Endothelial cell of umbilical vein (primary cell): ENCODE measurements around the gene PLD1. TPM values are rescaled to one million over a fixed set of nuclear protein-coding genes. Genes with fewer than 3 reads are reported as not detected.

Source experiments
- BruUV-seq: library from RNA; stranded (reverse); fragments of 400-500 nt; replicated peaks from 2 replicates; lab custom pipeline; 2021; lab: Mats Ljungman, UMichigan
- CTCF ChIA-PET: fragments of 300-600, 350-600 bp; sonication (Branson Sonifier 250); formaldehyde crosslinking; loops from one replicate; lab custom pipeline; 2021; ENCODE audit warnings: antibody characterized with exemption, inconsistent platforms; lab: Charles Lee
- POLR2A ChIA-PET: fragments of 300-600, 350-600 bp; sonication (Branson Sonifier 250); formaldehyde crosslinking; loops from one replicate; lab custom pipeline; 2021; ENCODE audit warnings: antibody characterized with exemption, inconsistent platforms; lab: Charles Lee
- DNase-seq: peaks from one replicate; pipeline ENCODE4 v3.0.0-alpha.2; 2011; ENCODE audit warnings: low read depth, low spot score
- FAIRE-seq: peaks from 2 replicates; lab custom pipeline; 2011; peaks lifted over from hg19 to GRCh38; lab: Jason Lieb, UNC
- H2AFZ ChIP-seq: 2 replicates; pipeline ENCODE4 v1.6.0; 2012; ENCODE audit warnings: low read depth, low read length, control low read depth, inconsistent platforms
- H3K27ac ChIP-seq: 2 replicates; pipeline ENCODE4 v1.5.1; 2011; ENCODE audit warnings: low read depth, mild to moderate bottlenecking, control low read depth, low read length, moderate library complexity; ENCODE audit not compliant: insufficient read depth
- H3K27me3 ChIP-seq, 2 experiments: 2 replicates each; pipeline versions ENCODE4 v1.6.0 to v1.6.1; 2011; ENCODE audit warnings: low read length in 2 of 2, mixed read lengths in 1 of 2; ENCODE audit not compliant: control insufficient read depth in 2 of 2, insufficient read depth in 2 of 2
- H3K36me3 ChIP-seq, 2 experiments: 2 replicates in 1 of 2; 3 replicates in 1 of 2; pipeline ENCODE4 v1.5.1; 2011; ENCODE audit warnings: low read length in 2 of 2, mild to moderate bottlenecking in 1 of 2, moderate library complexity in 1 of 2; ENCODE audit not compliant: control insufficient read depth in 2 of 2, insufficient read depth in 2 of 2; ENCODE audit errors: extremely low read depth in 1 of 2
- H3K4me1 ChIP-seq: 3 replicates; pipeline ENCODE4 v1.5.1; 2011; ENCODE audit warnings: mild to moderate bottlenecking, low read length; ENCODE audit not compliant: control insufficient read depth, insufficient read depth; ENCODE audit errors: extremely low read depth
- H3K4me2 ChIP-seq: 2 replicates; pipeline ENCODE4 v1.6.1; 2011; ENCODE audit warnings: low read length, control low read depth, mixed read lengths; ENCODE audit not compliant: insufficient read depth
- H3K4me3 ChIP-seq, 3 experiments: fragments of 200-600 bp in 1 of 3; sonication (generic), shearing (Covaris generic) in 1 of 3; replicated peaks in 1 of 3; 2 replicates each; pipeline ENCODE4 v1.5.1; 2011 to 2016; ENCODE audit warnings: control low read depth in 3 of 3, low read length in 3 of 3, mild to moderate bottlenecking in 2 of 3, inconsistent platforms in 1 of 3, low read depth in 1 of 3, moderate library complexity in 1 of 3; ENCODE audit not compliant: insufficient read depth in 1 of 3
- H3K79me2 ChIP-seq: 2 replicates; pipeline ENCODE4 v1.6.0; 2012; ENCODE audit warnings: low read length, inconsistent platforms; ENCODE audit not compliant: control insufficient read depth, insufficient read depth
- H3K9ac ChIP-seq: replicated peaks from 2 replicates; pipeline ENCODE3; 2011; ENCODE audit warnings: low read length, control low read depth; ENCODE audit not compliant: insufficient read depth; ENCODE audit errors: extremely low read depth
- H3K9me1 ChIP-seq: replicated peaks from 3 replicates; pipeline ENCODE4 v1.6.0; 2011; ENCODE audit warnings: mild to moderate bottlenecking, low read length; ENCODE audit not compliant: control insufficient read depth, insufficient read depth; ENCODE audit errors: extremely low read depth
- H3K9me3 ChIP-seq: replicated peaks from 2 replicates; pipeline ENCODE4 v1.5.1; 2012; ENCODE audit warnings: low read length, inconsistent platforms; ENCODE audit not compliant: control insufficient read depth, insufficient read depth
- H4K20me1 ChIP-seq: replicated peaks from 2 replicates; pipeline ENCODE3; 2011; ENCODE audit warnings: mild to moderate bottlenecking, low read length; ENCODE audit not compliant: control insufficient read depth, insufficient read depth; ENCODE audit errors: extremely low read depth
- EZH2 ChIP-seq: IDR thresholded peaks from 2 replicates; pipeline ENCODE4 v1.6.1; 2012; ENCODE audit warnings: borderline replicate concordance, low read depth, mild to moderate bottlenecking, moderate library complexity, low read length, inconsistent platforms; ENCODE audit not compliant: severe bottlenecking
- FOS ChIP-seq: IDR thresholded peaks from 2 replicates; pipeline ENCODE4 v1.6.1; 2011; ENCODE audit warnings: mild to moderate bottlenecking, low read length, moderate library complexity, borderline replicate concordance; ENCODE audit not compliant: insufficient read depth
- GATA2 ChIP-seq: IDR thresholded peaks from 2 replicates; pipeline ENCODE4 v1.7.0; 2011; ENCODE audit warnings: low read depth, mild to moderate bottlenecking, moderate library complexity, mixed read lengths, low read length; ENCODE audit not compliant: insufficient read length, insufficient read depth
- JUN ChIP-seq: IDR thresholded peaks from 2 replicates; pipeline ENCODE4 v1.6.1; 2011; ENCODE audit warnings: borderline replicate concordance, low read depth; ENCODE audit not compliant: insufficient read length, insufficient read depth
- MYC ChIP-seq: IDR thresholded peaks from one replicate; pipeline ENCODE4 v1.6.1; 2011; ENCODE audit warnings: mild to moderate bottlenecking, low read depth, low read length
- POLR2A ChIP-seq: IDR thresholded peaks from 2 replicates; pipeline ENCODE4 v1.6.1; 2012; ENCODE audit warnings: low read depth, mild to moderate bottlenecking, control low read depth, low read length
- POLR2AphosphoS5 ChIP-seq: IDR thresholded peaks from 2 replicates; pipeline ENCODE4 v1.6.1; 2012; ENCODE audit warnings: low read depth, mild to moderate bottlenecking, control low read depth, low read length, moderate library complexity; ENCODE audit not compliant: insufficient read depth
- dilution Hi-C: fragments of 300-500 bp; cut with MboI; formaldehyde crosslinking; loops from one replicate; pipeline ENCODE4 v1.15.0; 2019; ENCODE audit warnings: low sequenced_read_pairs; ENCODE audit not compliant: extremely low pct_ligation_motif_present
- intact Hi-C: fragments of 100-400 bp; cut with micrococcal nuclease; formaldehyde crosslinking; loops from one replicate; pipeline ENCODE4 v1.10.0; 2022
- polyA plus RNA-seq, 4 experiments: library from polyadenylated mRNA; depleted of rRNA in 3 of 4; stranded (reverse) in 3 of 4; unstranded in 1 of 4; fragments of >200 nt; gene quantifications; 2 replicates each; pipeline versions ENCODE4 v1.2.1 to v1.2.3, GENCODE V29; 2011 to 2012; ENCODE audit warnings: missing spikeins in 1 of 4
- total RNA-seq: library from RNA; stranded (reverse); gene quantifications from 2 replicates; pipeline ENCODE4 v1.2.3, GENCODE V29; 2021
- TF ChIP-seq, protein P1 (sequence below): IDR thresholded peaks from 2 replicates; pipeline ENCODE4 v1.6.1; 2011; ENCODE audit not compliant: insufficient read depth, insufficient read length
- TF ChIP-seq, protein P2 (sequence below), 2 donors: IDR thresholded peaks; 1 replicate in 1 of 2; 2 replicates in 1 of 2; pipeline ENCODE4 v1.5.1; 2011; ENCODE audit warnings: low read length in 2 of 2, mild to moderate bottlenecking in 2 of 2, moderate library complexity in 2 of 2, control low read depth in 1 of 2, inconsistent platforms in 1 of 2, low read depth in 1 of 2; ENCODE audit not compliant: insufficient read depth in 1 of 2; ENCODE audit errors: extremely low read depth in 1 of 2

The PLD1 gene
- total and polyA plus RNA-seq, 2 donors (not counting 3 experiments of a cell fraction or from before 2014, with no cell fraction given): 42.0 to 108 TPM

DNA sequence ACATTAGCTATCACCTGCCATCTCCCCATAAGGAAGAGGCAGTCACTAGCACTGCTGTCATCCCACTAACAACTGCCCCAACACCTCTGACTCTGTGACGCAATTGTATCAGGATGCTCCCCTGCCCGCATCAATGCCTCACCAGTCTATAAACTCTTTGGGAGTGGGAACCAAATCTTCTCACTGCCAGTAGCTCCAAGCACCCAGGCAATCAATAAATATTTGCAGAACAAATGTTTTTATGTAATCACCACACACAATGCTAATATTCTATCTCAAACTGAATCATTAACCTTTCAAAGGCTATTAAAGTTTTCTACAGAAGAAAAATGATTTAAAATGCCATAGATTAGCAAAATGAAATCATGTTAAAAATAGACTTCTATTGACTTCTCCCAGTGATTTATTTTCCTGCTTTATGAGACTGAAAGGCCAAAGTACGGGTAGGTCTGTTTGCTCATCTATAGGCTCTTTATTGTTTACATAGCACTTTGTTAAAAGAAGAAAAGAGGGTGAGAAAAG, 131.3 kb downstream of the PLD1 start:
- TF ChIP-seq EZH2 (no peak), GATA2 (no peak), JUN (no peak), POLR2AphosphoS5 (no peak), MYC (no peak), FOS (no peak), POLR2A (no peak)
- TF ChIP-seq, protein P1, sequence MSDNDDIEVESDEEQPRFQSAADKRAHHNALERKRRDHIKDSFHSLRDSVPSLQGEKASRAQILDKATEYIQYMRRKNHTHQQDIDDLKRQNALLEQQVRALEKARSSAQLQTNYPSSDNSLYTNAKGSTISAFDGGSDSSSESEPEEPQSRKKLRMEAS: no peak
- TF ChIP-seq, protein P2, sequence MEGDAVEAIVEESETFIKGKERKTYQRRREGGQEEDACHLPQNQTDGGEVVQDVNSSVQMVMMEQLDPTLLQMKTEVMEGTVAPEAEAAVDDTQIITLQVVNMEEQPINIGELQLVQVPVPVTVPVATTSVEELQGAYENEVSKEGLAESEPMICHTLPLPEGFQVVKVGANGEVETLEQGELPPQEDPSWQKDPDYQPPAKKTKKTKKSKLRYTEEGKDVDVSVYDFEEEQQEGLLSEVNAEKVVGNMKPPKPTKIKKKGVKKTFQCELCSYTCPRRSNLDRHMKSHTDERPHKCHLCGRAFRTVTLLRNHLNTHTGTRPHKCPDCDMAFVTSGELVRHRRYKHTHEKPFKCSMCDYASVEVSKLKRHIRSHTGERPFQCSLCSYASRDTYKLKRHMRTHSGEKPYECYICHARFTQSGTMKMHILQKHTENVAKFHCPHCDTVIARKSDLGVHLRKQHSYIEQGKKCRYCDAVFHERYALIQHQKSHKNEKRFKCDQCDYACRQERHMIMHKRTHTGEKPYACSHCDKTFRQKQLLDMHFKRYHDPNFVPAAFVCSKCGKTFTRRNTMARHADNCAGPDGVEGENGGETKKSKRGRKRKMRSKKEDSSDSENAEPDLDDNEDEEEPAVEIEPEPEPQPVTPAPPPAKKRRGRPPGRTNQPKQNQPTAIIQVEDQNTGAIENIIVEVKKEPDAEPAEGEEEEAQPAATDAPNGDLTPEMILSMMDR (IDR thresholded peaks at IDR 0.05; ENCODE audit: extremely low read depth in 1 of 2, insufficient read depth in 1 of 2, low read depth in 1 of 2, low read length in 2 of 2): no peak
- Histone ChIP-seq H3K4me2 (no peak overlapping the region), H3K27ac (no peak overlapping the region), H3K36me3 (peaks cover 5 to 6% of the 10 kb centered on the region in 2 experiments), H3K9me3 (no peaks in the 10 kb centered on the region), H3K4me1 (no peaks in the 10 kb centered on the region), H3K79me2 (no peaks in the 10 kb centered on the region), H2AFZ (no peak overlapping the region), H3K4me3 (no peak overlapping the region), H3K9me1 (no peaks in the 10 kb centered on the region), H3K27me3 (no peaks in the 10 kb centered on the region), H4K20me1 (no peaks in the 10 kb centered on the region), H3K9ac (no peak overlapping the region)
- intact Hi-C loops: no loop called here
- ChIA-PET POLR2A (no interaction called here), CTCF (interaction anchor here (1.1 to 1.9 kb wide), 3 partner anchors 10 to 151 kb away, joined by 3 to 5 read pairs (median 4); no protein-coding TSS in a partner anchor)
- DNase-seq (no peak), FAIRE-seq (no peak)
- dilution Hi-C loops: no loop called here
- no TSS peak for BruUV-seq
